NOMO-1 treated with dmso at 0.1 percent for 144 hours (cell line): Measurements from ENCODE around the gene ARIH2.

Source experiments
- DNase-seq: peaks from one replicate; lab custom pipeline; 2025; ENCODE audit not compliant: unreplicated experiment; lab: John Stamatoyannopoulos, UW

The ARIH2 gene

GRCh38 chr3:49018707-49019006, 100.0 kb downstream of the ARIH2 start:
- DNase-seq = no peak

GRCh38 chr3:49019941-49020329, 101.3 kb downstream of the ARIH2 start:
- no peak for DNase-seq

GRCh38 chr3:49020330-49021212, 101.9 kb downstream of the ARIH2 start:
- peak; percentile 54 for DNase-seq

GRCh38 chr3:49021213-49021812, 102.7 kb downstream of the ARIH2 start:
- peak; percentile 93 for DNase-seq

- peak; percentile 72 for DNase-seq
Observed at GRCh38 chr3:49021813-49022687, 103.4 kb downstream of the ARIH2 start, which contains the start of gene NDUFAF3. TSS of gene NDUFAF3 (plus strand) at chr3:49022121. CDS start at chr3:49022145, 24 bp downstream.

GRCh38 chr3:49022688-49023171, 104.1 kb downstream of the ARIH2 start:
- no peak for DNase-seq

- DNase-seq = no peak
Observed at GRCh38 chr3:49023775-49024174, 105.1 kb downstream of the ARIH2 start.

GRCh38 chr3:49024449-49024848, 105.8 kb downstream of the ARIH2 start:
- no peak for DNase-seq

- DNase-seq = no peak
Observed at GRCh38 chr3:49025005-49025792, 106.6 kb downstream of the ARIH2 start.

- DNase-seq = no peak
Observed at GRCh38 chr3:49025793-49026520, 107.3 kb downstream of the ARIH2 start.

- DNase-seq = no peak
Observed at GRCh38 chr3:49026536-49026935, 107.9 kb downstream of the ARIH2 start.

GRCh38 chr3:49027634-49028033, 109.0 kb downstream of the ARIH2 start:
- DNase-seq = no peak

- DNase-seq = no peak
Observed at GRCh38 chr3:49028298-49028672, 109.6 kb downstream of the ARIH2 start.

GRCh38 chr3:49028673-49029562, 110.3 kb downstream of the ARIH2 start, which contains the start of gene IMPDH2:
TSS of gene IMPDH2 (minus strand) at chr3:49029398. CDS start at chr3:49029350, 48 bp downstream.
- DNase-seq = peak; percentile 84

GRCh38 chr3:49029563-49029884, 110.9 kb downstream of the ARIH2 start:
- no peak for DNase-seq

GRCh38 chr3:49030321-49030720, 111.7 kb downstream of the ARIH2 start:
- no peak for DNase-seq

- DNase-seq = no peak
Observed at GRCh38 chr3:49032646-49033304, 114.1 kb downstream of the ARIH2 start.

- DNase-seq = no peak
Observed at GRCh38 chr3:49034650-49035049, 116.0 kb downstream of the ARIH2 start.

GRCh38 chr3:49035281-49035680, 116.6 kb downstream of the ARIH2 start:
- no peak for DNase-seq
